Measurements from ENCODE around the gene PLD1.

- TF ChIP-seq, protein P1, sequence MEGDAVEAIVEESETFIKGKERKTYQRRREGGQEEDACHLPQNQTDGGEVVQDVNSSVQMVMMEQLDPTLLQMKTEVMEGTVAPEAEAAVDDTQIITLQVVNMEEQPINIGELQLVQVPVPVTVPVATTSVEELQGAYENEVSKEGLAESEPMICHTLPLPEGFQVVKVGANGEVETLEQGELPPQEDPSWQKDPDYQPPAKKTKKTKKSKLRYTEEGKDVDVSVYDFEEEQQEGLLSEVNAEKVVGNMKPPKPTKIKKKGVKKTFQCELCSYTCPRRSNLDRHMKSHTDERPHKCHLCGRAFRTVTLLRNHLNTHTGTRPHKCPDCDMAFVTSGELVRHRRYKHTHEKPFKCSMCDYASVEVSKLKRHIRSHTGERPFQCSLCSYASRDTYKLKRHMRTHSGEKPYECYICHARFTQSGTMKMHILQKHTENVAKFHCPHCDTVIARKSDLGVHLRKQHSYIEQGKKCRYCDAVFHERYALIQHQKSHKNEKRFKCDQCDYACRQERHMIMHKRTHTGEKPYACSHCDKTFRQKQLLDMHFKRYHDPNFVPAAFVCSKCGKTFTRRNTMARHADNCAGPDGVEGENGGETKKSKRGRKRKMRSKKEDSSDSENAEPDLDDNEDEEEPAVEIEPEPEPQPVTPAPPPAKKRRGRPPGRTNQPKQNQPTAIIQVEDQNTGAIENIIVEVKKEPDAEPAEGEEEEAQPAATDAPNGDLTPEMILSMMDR (conservative IDR thresholded peaks at IDR 0.05; ENCODE audit: low read length): no peak
- TF ChIP-seq EZH2phosphoT487 (IDR thresholded peaks at IDR 0.05; ENCODE audit: borderline replicate concordance): no peak
These were observed 95.1 kb downstream of the PLD1 start for GRCh38 chr3:171715155-171715554.
